Neural progenitor cell (in vitro differentiated cells): Measurements from ENCODE around the gene SLC38A10. TPM values are rescaled to one million over a fixed set of nuclear protein-coding genes. Genes with fewer than 3 reads are reported as not detected.

Experiments
- DNase-seq: peaks from one replicate; pipeline ENCODE4 v3.0.0-alpha.2; 2016; ENCODE audit warnings: low spot score
- H2AFZ ChIP-seq: fragments of 200-600 bp; sonication (generic); replicated peaks from 2 replicates; pipeline ENCODE4 v1.6.1; 2016; ENCODE audit warnings: antibody characterized with exemption
- H3F3A ChIP-seq: fragments of 200-600 bp; sonication (generic); 2 replicates; pipeline ENCODE4 v1.6.1; 2016; ENCODE audit warnings: antibody characterized with exemption, low read depth
- H3K27ac ChIP-seq: fragments of 200-600 bp; sonication (generic); 2 replicates; pipeline ENCODE4 v1.5.1; 2016; ENCODE audit warnings: mild to moderate bottlenecking
- H3K27me3 ChIP-seq: fragments of 200-600 bp; sonication (generic); 2 replicates; pipeline ENCODE4 v1.6.1; 2016; ENCODE audit warnings: mild to moderate bottlenecking, moderate library complexity
- H3K36me3 ChIP-seq: fragments of 200-600 bp; sonication (generic); 2 replicates; pipeline ENCODE4 v1.5.1; 2016
- H3K4me1 ChIP-seq: fragments of 200-600 bp; sonication (generic); 2 replicates; pipeline ENCODE4 v1.6.1; 2016; ENCODE audit warnings: mixed run types
- H3K4me2 ChIP-seq: fragments of 200-600 bp; sonication (generic); 2 replicates; pipeline ENCODE4 v1.6.1; 2016
- H3K4me3 ChIP-seq: fragments of 200-600 bp; sonication (generic); 2 replicates; pipeline ENCODE4 v1.5.1; 2016
- H3K79me2 ChIP-seq: fragments of 200-600 bp; sonication (generic); 2 replicates; pipeline ENCODE4 v1.6.1; 2016; ENCODE audit warnings: low read depth
- H3K9ac ChIP-seq: fragments of 200-600 bp; sonication (generic); 2 replicates; pipeline ENCODE4 v1.6.1; 2016
- H3K9me3 ChIP-seq: fragments of 200-600 bp; sonication (generic); 2 replicates; pipeline ENCODE4 v1.5.1; 2016; ENCODE audit warnings: low read depth
- H4K20me1 ChIP-seq: fragments of 200-600 bp; sonication (generic); 2 replicates; pipeline ENCODE4 v1.6.1; 2016; ENCODE audit warnings: low read depth
- H3K27ac Mint-ChIP-seq: 3 replicates; pipeline ENCODE4 v1.8.0; 2021; ENCODE audit warnings: mixed read lengths
- H3K27me3 Mint-ChIP-seq: 2 replicates; pipeline ENCODE4 v1.8.0; 2022; ENCODE audit warnings: low read depth, mild to moderate bottlenecking, inconsistent platforms, moderate library complexity, mixed read lengths; ENCODE audit not compliant: insufficient read depth
- H3K36me3 Mint-ChIP-seq: 3 replicates; pipeline ENCODE4 v1.8.0; 2021; ENCODE audit warnings: mixed read lengths
- H3K4me1 Mint-ChIP-seq: 3 replicates; pipeline ENCODE4 v1.8.0; 2021; ENCODE audit warnings: mixed read lengths
- H3K4me3 Mint-ChIP-seq: 3 replicates; pipeline ENCODE4 v1.8.0; 2021; ENCODE audit warnings: mild to moderate bottlenecking, moderate library complexity, mixed read lengths
- H3K9me3 Mint-ChIP-seq: 3 replicates; pipeline ENCODE4 v1.8.0; 2020; ENCODE audit warnings: mixed read lengths
- EZH2 ChIP-seq: fragments of 200-600 bp; sonication (generic); IDR thresholded peaks from 2 replicates; pipeline ENCODE4 v1.6.1; 2017; ENCODE audit warnings: antibody characterized with exemption, mild to moderate bottlenecking, moderate library complexity
- EZH2phosphoT487 ChIP-seq: fragments of 200-600 bp; sonication (generic); IDR thresholded peaks from 2 replicates; pipeline ENCODE4 v1.6.1; 2017; ENCODE audit warnings: antibody characterized with exemption
- total RNA-seq: library from RNA; depleted of rRNA; stranded (reverse); fragments of >200 nt; gene quantifications from 2 replicates; pipeline ENCODE4 v1.2.3, GENCODE V29; 2015; ENCODE audit warnings: low replicate concordance
- TF ChIP-seq, protein P1 (sequence below): fragments of 200-600 bp; sonication (generic); IDR thresholded peaks from 2 replicates; pipeline ENCODE4 v1.5.1; 2017; ENCODE audit warnings: antibody characterized with exemption, mild to moderate bottlenecking

Gene SLC38A10
- total RNA-seq, 1 donor from 2014 or later: 8.3 TPM

DNA sequence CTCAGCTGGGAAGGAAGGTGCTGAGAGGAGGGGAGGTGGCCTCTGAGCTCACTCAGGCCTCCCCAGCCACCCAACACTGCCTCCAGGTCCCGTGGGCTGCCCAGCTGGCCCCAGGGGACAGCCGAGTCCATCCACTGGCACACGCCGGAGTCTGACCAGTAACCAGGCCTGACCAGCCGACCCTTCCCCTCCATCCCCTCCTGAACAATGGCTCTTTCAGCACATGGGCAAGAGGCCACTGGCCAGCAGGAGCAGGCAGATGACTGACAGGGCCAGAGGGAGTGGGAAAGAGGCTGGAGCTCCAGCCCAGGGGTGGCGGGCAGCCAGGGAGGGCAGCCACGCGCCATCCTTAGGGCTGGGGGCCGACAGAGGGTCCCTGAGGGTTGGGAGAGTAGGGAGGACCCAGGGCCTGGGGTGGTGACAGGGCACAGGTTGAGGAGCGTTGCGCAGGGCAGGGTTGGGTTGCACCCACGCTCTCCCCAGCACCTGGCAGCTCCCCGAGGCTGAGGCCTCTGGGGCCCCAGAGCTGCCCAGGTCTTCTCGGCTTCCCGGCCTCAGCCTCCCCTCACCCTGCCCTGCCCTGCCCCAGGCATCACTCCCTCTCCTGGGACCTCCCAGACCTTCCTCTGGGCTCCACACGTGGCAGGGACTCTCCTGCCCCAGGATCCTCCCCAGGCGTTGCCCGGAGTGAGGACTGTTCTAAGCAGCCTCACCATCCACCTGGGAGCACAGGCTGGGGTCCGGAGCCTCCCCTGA, 20.2 kb upstream of the SLC38A10 start:
- H3K36me3 Mint-ChIP-seq: no peaks in the 10 kb centered on the region

GRCh38 chr17:81314398-81315081, 19.4 kb upstream of the SLC38A10 start:
- no peak overlapping the region for H3K27ac Mint-ChIP-seq
- Histone ChIP-seq H4K20me1 (no peaks in the 10 kb centered on the region), H3K4me1 (peaks cover 10% of the 10 kb centered on the region), H3K9me3 (no peaks in the 10 kb centered on the region), H3K4me2 (no peak overlapping the region), H3K27ac (no peak overlapping the region), H3K27me3 (peaks cover 6% of the 10 kb centered on the region), H3K79me2 (no peaks in the 10 kb centered on the region), H3K9ac (no peak overlapping the region), H3F3A (no peaks in the 10 kb centered on the region), H2AFZ (no peak overlapping the region), H3K36me3 (no peaks in the 10 kb centered on the region), H3K4me3 (no peak overlapping the region)
- no peak overlapping the region for H3K4me3 Mint-ChIP-seq
- H3K27me3 Mint-ChIP-seq: peaks cover 10% of the 10 kb centered on the region
- TF ChIP-seq, protein P1, sequence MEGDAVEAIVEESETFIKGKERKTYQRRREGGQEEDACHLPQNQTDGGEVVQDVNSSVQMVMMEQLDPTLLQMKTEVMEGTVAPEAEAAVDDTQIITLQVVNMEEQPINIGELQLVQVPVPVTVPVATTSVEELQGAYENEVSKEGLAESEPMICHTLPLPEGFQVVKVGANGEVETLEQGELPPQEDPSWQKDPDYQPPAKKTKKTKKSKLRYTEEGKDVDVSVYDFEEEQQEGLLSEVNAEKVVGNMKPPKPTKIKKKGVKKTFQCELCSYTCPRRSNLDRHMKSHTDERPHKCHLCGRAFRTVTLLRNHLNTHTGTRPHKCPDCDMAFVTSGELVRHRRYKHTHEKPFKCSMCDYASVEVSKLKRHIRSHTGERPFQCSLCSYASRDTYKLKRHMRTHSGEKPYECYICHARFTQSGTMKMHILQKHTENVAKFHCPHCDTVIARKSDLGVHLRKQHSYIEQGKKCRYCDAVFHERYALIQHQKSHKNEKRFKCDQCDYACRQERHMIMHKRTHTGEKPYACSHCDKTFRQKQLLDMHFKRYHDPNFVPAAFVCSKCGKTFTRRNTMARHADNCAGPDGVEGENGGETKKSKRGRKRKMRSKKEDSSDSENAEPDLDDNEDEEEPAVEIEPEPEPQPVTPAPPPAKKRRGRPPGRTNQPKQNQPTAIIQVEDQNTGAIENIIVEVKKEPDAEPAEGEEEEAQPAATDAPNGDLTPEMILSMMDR: no peak
- TF ChIP-seq EZH2phosphoT487 (no peak), EZH2 (no peak)
- H3K4me1 Mint-ChIP-seq: peaks cover 21% of the 10 kb centered on the region
- DNase-seq: no peak
- no peaks in the 10 kb centered on the region for H3K36me3 Mint-ChIP-seq
- H3K9me3 Mint-ChIP-seq: no peaks in the 10 kb centered on the region

More for the DNA sequence above, 20.2 kb upstream of the SLC38A10 start:
- DNase-seq: no peak
- H3K4me3 Mint-ChIP-seq: no peak overlapping the region
- no peak overlapping the region for H3K4me3 ChIP-seq
- no peaks in the 10 kb centered on the region for H3K36me3 ChIP-seq
- TF ChIP-seq, protein P1: no peak
- TF ChIP-seq EZH2: no peak
- no peak for TF ChIP-seq EZH2phosphoT487
- H3K27me3 ChIP-seq: peaks cover 6% of the 10 kb centered on the region
- no peak overlapping the region for H3K4me2 ChIP-seq
- H3F3A ChIP-seq: no peaks in the 10 kb centered on the region
- H3K9me3 Mint-ChIP-seq: no peaks in the 10 kb centered on the region
- H3K9ac ChIP-seq: no peak overlapping the region
- H3K4me1 ChIP-seq: peaks cover 7% of the 10 kb centered on the region
- no peaks in the 10 kb centered on the region for H3K79me2 ChIP-seq
- H3K9me3 ChIP-seq: no peaks in the 10 kb centered on the region
- H4K20me1 ChIP-seq: no peaks in the 10 kb centered on the region
- no peak overlapping the region for H3K27ac ChIP-seq
- H3K27me3 Mint-ChIP-seq: peaks cover 10% of the 10 kb centered on the region
- H2AFZ ChIP-seq: no peak overlapping the region
- peaks cover 19% of the 10 kb centered on the region for H3K4me1 Mint-ChIP-seq
- H3K27ac Mint-ChIP-seq: peak overlapping the region; percentile 33

DNA sequence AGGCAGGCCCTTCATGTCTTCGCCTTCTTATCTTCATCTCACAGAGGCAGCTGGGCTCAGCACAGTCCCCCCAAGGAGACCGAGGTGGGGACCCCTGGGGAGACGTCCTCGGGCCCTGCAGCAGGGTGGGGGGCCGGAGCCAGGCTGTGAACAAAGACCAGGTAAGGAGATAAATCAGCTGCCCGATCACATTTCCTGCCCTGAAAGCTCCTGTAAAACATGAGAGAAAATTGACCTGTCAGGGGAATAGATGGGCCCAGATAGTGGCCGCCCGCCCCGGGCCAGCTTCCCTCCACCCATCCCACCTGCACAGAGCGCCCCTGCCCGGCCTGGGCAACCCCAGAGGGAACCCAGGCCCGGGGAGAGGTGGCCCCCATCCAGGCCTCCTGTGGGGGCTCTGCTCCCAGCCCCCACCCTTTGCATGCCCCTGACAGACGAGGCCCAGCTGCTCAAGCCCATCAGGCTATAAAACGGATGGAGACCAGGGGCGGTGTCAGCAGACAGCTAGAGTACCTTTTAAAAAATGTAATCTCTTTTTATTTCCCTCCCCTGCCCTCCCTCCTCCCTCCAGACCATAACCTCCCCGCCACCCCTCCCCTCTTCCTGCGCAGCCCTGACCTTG, 18.8 kb upstream of the SLC38A10 start:
- Histone ChIP-seq H3K4me3 (no peak overlapping the region), H3K9ac (no peak overlapping the region), H3K4me2 (no peak overlapping the region), H3K9me3 (no peaks in the 10 kb centered on the region), H3K79me2 (no peaks in the 10 kb centered on the region), H2AFZ (no peak overlapping the region), H3K36me3 (no peaks in the 10 kb centered on the region), H3K4me1 (peaks cover 13% of the 10 kb centered on the region), H3K27me3 (peaks cover 6% of the 10 kb centered on the region), H4K20me1 (no peaks in the 10 kb centered on the region), H3F3A (no peaks in the 10 kb centered on the region), H3K27ac (no peak overlapping the region)
- Mint-ChIP-seq H3K9me3 (no peaks in the 10 kb centered on the region), H3K27me3 (peaks cover 10% of the 10 kb centered on the region), H3K4me1 (peaks cover 26% of the 10 kb centered on the region), H3K36me3 (no peaks in the 10 kb centered on the region), H3K4me3 (no peak overlapping the region), H3K27ac (no peak overlapping the region)
- TF ChIP-seq EZH2 (no peak), EZH2phosphoT487 (no peak)
- TF ChIP-seq, protein P1: no peak
- no peak for DNase-seq
